Neural cell (in vitro differentiated cells): ENCODE data around the gene PPFIBP2. TPM values are rescaled to one million over a fixed set of nuclear protein-coding genes. Genes with fewer than 3 reads are reported as not detected.

Experiments used
- H2AFZ ChIP-seq: fragments of 200-600, 300-800 bp; sonication (generic), shearing (Covaris generic); 2 replicates; pipeline ENCODE4 v1.6.0; 2014; ENCODE audit warnings: low read depth, mild to moderate bottlenecking, antibody characterized with exemption, low read length, moderate library complexity
- H3F3A ChIP-seq: fragments of 200-600 bp; shearing (Covaris generic); 2 replicates; pipeline ENCODE4 v1.6.1; 2016; ENCODE audit warnings: mild to moderate bottlenecking, moderate library complexity, mixed read lengths, antibody characterized with exemption, low read length; ENCODE audit not compliant: insufficient read depth, poor library complexity, severe bottlenecking
- H3K27ac ChIP-seq: fragments of 200-600, 300-800 bp; sonication (generic), shearing (Covaris generic); 2 replicates; pipeline ENCODE4 v1.5.1; 2014; ENCODE audit warnings: mild to moderate bottlenecking, low read length, moderate library complexity
- H3K27me3 ChIP-seq: fragments of 300-800, 200-600 bp; sonication (generic), shearing (Covaris generic); 2 replicates; pipeline ENCODE4 v1.6.0; 2014; ENCODE audit warnings: mild to moderate bottlenecking, low read depth, low read length, moderate library complexity; ENCODE audit not compliant: insufficient read depth
- H3K36me3 ChIP-seq: fragments of 300-800, 200-600 bp; sonication (generic), shearing (Covaris generic); 2 replicates; pipeline ENCODE4 v1.5.1; 2014; ENCODE audit warnings: mild to moderate bottlenecking, antibody characterized with exemption, low read length, moderate library complexity; ENCODE audit not compliant: insufficient read depth
- H3K4me2 ChIP-seq: fragments of 300-800, 200-600 bp; sonication (generic), shearing (Covaris generic); 2 replicates; pipeline ENCODE4 v1.6.0; 2014; ENCODE audit warnings: mild to moderate bottlenecking, low read length
- H3K4me3 ChIP-seq: fragments of 300-800, 200-600 bp; sonication (generic), shearing (Covaris generic); 2 replicates; pipeline ENCODE4 v1.5.1; 2014; ENCODE audit warnings: mild to moderate bottlenecking, low read length, moderate library complexity
- H3K79me2 ChIP-seq: fragments of 200-600 bp; shearing (Covaris generic); replicated peaks from 2 replicates; pipeline ENCODE4 v1.6.0; 2014; ENCODE audit warnings: mild to moderate bottlenecking, low read length, moderate library complexity; ENCODE audit not compliant: insufficient read depth
- H3K9ac ChIP-seq: fragments of 300-800, 200-600 bp; sonication (generic), shearing (Covaris generic); 2 replicates; pipeline ENCODE4 v1.6.1; 2016; ENCODE audit warnings: mild to moderate bottlenecking, low read length, mixed read lengths
- H3K9me2 ChIP-seq: fragments of 200-600 bp; shearing (Covaris generic); 2 replicates; pipeline ENCODE4 v1.6.1; 2016; ENCODE audit warnings: mild to moderate bottlenecking, low read length, mixed read lengths; ENCODE audit not compliant: insufficient read depth
- H3K9me3 ChIP-seq: fragments of 200-600, 300-800 bp; sonication (generic), shearing (Covaris generic); 2 replicates; pipeline ENCODE4 v1.6.1; 2016; ENCODE audit warnings: mild to moderate bottlenecking, mixed run types, low read length, moderate library complexity, mixed read lengths
- H4K20me1 ChIP-seq: fragments of 200-600 bp; shearing (Covaris generic); 2 replicates; pipeline ENCODE4 v1.6.1; 2016; ENCODE audit warnings: mild to moderate bottlenecking, mixed run types; ENCODE audit not compliant: insufficient read depth
- EP300 ChIP-seq: fragments of 450-650 bp; conservative IDR thresholded peaks from 2 replicates; pipeline ENCODE4 v1.6.1; 2014; ENCODE audit warnings: antibody characterized with exemption, mild to moderate bottlenecking, moderate library complexity; ENCODE audit not compliant: poor library complexity, severe bottlenecking
- EZH2 ChIP-seq: fragments of 200-600, 300-800 bp; shearing (Covaris generic), sonication (generic); IDR thresholded peaks from 2 replicates; pipeline ENCODE4 v1.6.1; 2014; ENCODE audit warnings: antibody characterized with exemption, low read length, borderline replicate concordance, mild to moderate bottlenecking; ENCODE audit not compliant: insufficient read depth, poor library complexity, severe bottlenecking
- MXI1 ChIP-seq: fragments of 450-650 bp; conservative IDR thresholded peaks from 2 replicates; pipeline ENCODE4 v1.6.1; 2014; ENCODE audit warnings: antibody characterized with exemption, mild to moderate bottlenecking; ENCODE audit not compliant: poor library complexity, severe bottlenecking
- POLR2AphosphoS5 ChIP-seq: IDR thresholded peaks from 2 replicates; pipeline ENCODE4 v1.6.1; 2012
- RAD21 ChIP-seq: fragments of 450-650 bp; conservative IDR thresholded peaks from 2 replicates; pipeline ENCODE4 v1.6.1; 2014; ENCODE audit warnings: antibody characterized with exemption, mild to moderate bottlenecking, moderate library complexity
- REST ChIP-seq: IDR thresholded peaks from 2 replicates; pipeline ENCODE4 v1.6.1; 2012; ENCODE audit warnings: borderline replicate concordance
- SMC3 ChIP-seq: fragments of 450-650 bp; conservative IDR thresholded peaks from 2 replicates; pipeline ENCODE4 v1.6.1; 2014; ENCODE audit warnings: antibody characterized with exemption, mild to moderate bottlenecking, moderate library complexity; ENCODE audit not compliant: poor library complexity
- TAF1 ChIP-seq: IDR thresholded peaks from 2 replicates; pipeline ENCODE4 v1.6.1; 2012; ENCODE audit warnings: low read depth
- polyA plus RNA-seq: library from polyadenylated mRNA; depleted of rRNA; stranded (reverse); fragments of >200 nt; gene quantifications from 2 replicates; pipeline ENCODE4 v1.2.3, GENCODE V29; 2014
- TF ChIP-seq, protein P1 (sequence below): fragments of 450-650 bp; IDR thresholded peaks from 2 replicates; pipeline ENCODE4 v1.5.1; 2014; ENCODE audit warnings: antibody characterized with exemption, mild to moderate bottlenecking, moderate library complexity; ENCODE audit not compliant: poor library complexity, severe bottlenecking

Gene PPFIBP2
- polyA plus RNA-seq, 1 donor from 2014 or later, result not detected

GRCh38 chr11:7484131-7484530 is 29.7 kb upstream of the PPFIBP2 start:
- Histone ChIP-seq H3K4me3 (no peak overlapping the region), H3K36me3 (no peaks in the 10 kb centered on the region), H3K4me2 (no peak overlapping the region), H2AFZ (no peak overlapping the region), H3K79me2 (no peaks in the 10 kb centered on the region), H3F3A (no peaks in the 10 kb centered on the region), H3K9ac (no peak overlapping the region), H3K27me3 (no peaks in the 10 kb centered on the region), H3K27ac (no peak overlapping the region), H3K9me3 (no peaks in the 10 kb centered on the region), H3K9me2 (no peaks in the 10 kb centered on the region), H4K20me1 (no peaks in the 10 kb centered on the region)
- TF ChIP-seq REST, result no peak
- TF ChIP-seq EP300, result no peak
- no peak for TF ChIP-seq POLR2AphosphoS5
- no peak for TF ChIP-seq SMC3
- no peak for TF ChIP-seq TAF1
- TF ChIP-seq MXI1, result no peak

DNA sequence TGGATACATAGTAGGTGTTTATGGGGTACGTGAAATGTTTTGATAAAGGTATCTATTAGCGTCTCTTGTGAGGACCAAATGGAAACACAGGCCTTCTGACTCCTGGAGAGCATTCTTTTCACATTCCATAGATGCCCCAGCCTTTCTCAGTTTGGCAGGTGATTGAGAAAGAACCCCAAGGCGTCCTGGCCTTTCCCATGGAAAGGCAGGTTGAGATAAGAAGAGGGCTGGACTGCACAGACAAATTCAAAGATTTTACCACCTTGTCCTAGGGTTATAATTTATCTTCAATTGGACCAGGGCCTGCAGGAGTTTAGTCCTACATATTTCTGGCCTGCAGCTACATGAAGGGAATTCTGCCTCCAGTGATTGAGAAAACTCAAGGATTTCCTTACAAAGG is 29.2 kb upstream of the PPFIBP2 start:
- no peaks in the 10 kb centered on the region for H3K9me2 ChIP-seq
- H3K27ac ChIP-seq, result no peak overlapping the region
- no peak overlapping the region for H3K4me2 ChIP-seq
- TF ChIP-seq EZH2 (no peak), MXI1 (no peak), TAF1 (no peak), SMC3 (no peak), REST (no peak), POLR2AphosphoS5 (no peak), RAD21 (no peak), EP300 (no peak)
- TF ChIP-seq, protein P1, sequence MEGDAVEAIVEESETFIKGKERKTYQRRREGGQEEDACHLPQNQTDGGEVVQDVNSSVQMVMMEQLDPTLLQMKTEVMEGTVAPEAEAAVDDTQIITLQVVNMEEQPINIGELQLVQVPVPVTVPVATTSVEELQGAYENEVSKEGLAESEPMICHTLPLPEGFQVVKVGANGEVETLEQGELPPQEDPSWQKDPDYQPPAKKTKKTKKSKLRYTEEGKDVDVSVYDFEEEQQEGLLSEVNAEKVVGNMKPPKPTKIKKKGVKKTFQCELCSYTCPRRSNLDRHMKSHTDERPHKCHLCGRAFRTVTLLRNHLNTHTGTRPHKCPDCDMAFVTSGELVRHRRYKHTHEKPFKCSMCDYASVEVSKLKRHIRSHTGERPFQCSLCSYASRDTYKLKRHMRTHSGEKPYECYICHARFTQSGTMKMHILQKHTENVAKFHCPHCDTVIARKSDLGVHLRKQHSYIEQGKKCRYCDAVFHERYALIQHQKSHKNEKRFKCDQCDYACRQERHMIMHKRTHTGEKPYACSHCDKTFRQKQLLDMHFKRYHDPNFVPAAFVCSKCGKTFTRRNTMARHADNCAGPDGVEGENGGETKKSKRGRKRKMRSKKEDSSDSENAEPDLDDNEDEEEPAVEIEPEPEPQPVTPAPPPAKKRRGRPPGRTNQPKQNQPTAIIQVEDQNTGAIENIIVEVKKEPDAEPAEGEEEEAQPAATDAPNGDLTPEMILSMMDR, result no peak
- H3K9me3 ChIP-seq, result no peaks in the 10 kb centered on the region
- no peak overlapping the region for H3K9ac ChIP-seq
- H3K4me3 ChIP-seq, result no peak overlapping the region
- H4K20me1 ChIP-seq, result no peaks in the 10 kb centered on the region
- no peaks in the 10 kb centered on the region for H3K79me2 ChIP-seq
- no peaks in the 10 kb centered on the region for H3F3A ChIP-seq
- no peaks in the 10 kb centered on the region for H3K27me3 ChIP-seq
- no peaks in the 10 kb centered on the region for H3K36me3 ChIP-seq
- no peak overlapping the region for H2AFZ ChIP-seq
